ENCODE measurements around the gene CAMTA1. TPM values are rescaled to one million over a fixed set of nuclear protein-coding genes. Genes with fewer than 3 reads are reported as not detected.

The CAMTA1 gene
- total RNA-seq, 6 experiments from 2014 or later, result 78.1 to 96.6 (median 86.1) TPM

DNA sequence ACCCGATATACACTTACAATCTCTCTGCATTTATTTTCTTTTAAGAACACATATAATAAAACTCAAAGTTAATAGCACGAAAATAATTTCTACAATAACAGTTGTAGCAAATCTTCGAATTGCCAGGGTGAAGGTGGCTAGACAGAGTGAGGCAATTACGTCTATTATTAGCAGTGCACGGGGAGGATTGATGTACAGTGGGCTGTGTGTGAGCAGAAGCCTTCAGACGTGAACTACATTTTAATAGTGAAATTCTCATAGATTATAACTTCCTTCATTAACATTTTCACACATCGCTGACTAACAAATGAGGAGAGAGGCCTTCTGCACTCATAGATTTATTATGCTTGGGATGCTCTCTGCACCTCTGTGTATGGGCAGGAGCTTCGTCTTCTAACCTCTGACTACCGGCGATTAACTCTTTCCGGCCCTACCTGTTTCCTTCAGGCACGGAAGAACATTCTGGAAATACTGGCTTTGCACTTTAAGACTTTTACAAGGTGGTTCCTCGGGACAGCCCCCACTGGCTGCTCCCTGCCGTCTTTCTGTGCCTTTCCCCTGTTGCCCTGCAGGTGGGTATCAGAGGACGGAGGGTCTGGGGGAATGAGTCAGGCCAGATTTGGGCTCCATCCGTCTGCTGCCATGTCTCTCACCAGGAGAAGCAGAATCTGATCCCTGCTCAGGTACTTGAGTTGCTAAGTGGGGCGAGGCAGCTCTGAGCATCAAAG lies 200.5 kb downstream of the CAMTA1 start:
- Mint-ChIP-seq H3K4me1 (ENCODE audit: low read depth) (peaks cover 3% of the 10 kb centered on the region), H3K27me3 (ENCODE audit: insufficient read depth) (peaks cover 43% of the 10 kb centered on the region), H3K9me3 (no peaks in the 10 kb centered on the region), H3K36me3 (ENCODE audit: low read depth) (no peaks in the 10 kb centered on the region), H3K27ac (no peak overlapping the region), H3K4me3 (no peak overlapping the region)
- no peak for TF ChIP-seq CTCF (IDR thresholded peaks at IDR 0.05)
- DNase-seq, result no peak

DNA sequence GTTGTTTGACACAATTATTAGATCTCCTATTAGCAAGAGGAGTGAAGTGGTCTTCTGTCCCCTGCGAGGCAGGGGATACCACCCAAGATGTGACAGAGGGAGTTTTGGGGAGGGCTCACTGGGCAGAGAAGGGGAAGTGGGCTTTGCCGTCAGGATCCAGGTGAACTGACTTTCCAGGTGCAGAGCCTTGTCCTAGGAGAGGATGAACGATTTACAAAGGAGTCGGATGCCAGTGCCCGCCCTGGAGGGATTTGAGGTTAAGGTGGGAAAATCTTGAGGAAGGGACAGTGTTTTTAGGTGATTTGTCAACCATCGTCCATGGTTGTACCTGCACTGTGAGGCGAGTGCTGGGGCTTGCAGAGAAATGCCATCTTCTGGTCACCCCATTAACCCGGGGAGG lies 201.0 kb downstream of the CAMTA1 start:
- no peak overlapping the region for H3K4me3 Mint-ChIP-seq
- H3K4me1 Mint-ChIP-seq (ENCODE audit: low read depth), result peaks cover 9% of the 10 kb centered on the region
- H3K36me3 Mint-ChIP-seq (ENCODE audit: low read depth), result no peaks in the 10 kb centered on the region
- no peaks in the 10 kb centered on the region for H3K9me3 Mint-ChIP-seq
- no peak for DNase-seq
- no peak for TF ChIP-seq CTCF (IDR thresholded peaks at IDR 0.05)
- H3K27ac Mint-ChIP-seq, result no peak overlapping the region
- H3K27me3 Mint-ChIP-seq (ENCODE audit: insufficient read depth), result peaks cover 40% of the 10 kb centered on the region

GRCh38 chr1:6987940-6988339 lies 202.7 kb downstream of the CAMTA1 start:
- no peak overlapping the region for H3K27ac Mint-ChIP-seq
- peaks cover 40% of the 10 kb centered on the region for H3K27me3 Mint-ChIP-seq (ENCODE audit: insufficient read depth)
- peaks cover 13% of the 10 kb centered on the region for H3K4me1 Mint-ChIP-seq (ENCODE audit: low read depth)
- no peak overlapping the region for H3K4me3 Mint-ChIP-seq
- peaks cover under 1% of the 10 kb centered on the region; the same call in 1 of the 2 replicates for H3K9me3 Mint-ChIP-seq
- TF ChIP-seq CTCF (IDR thresholded peaks at IDR 0.05), result peak; percentile 48
- no peak for DNase-seq
- H3K36me3 Mint-ChIP-seq (ENCODE audit: low read depth), result no peaks in the 10 kb centered on the region

DNA sequence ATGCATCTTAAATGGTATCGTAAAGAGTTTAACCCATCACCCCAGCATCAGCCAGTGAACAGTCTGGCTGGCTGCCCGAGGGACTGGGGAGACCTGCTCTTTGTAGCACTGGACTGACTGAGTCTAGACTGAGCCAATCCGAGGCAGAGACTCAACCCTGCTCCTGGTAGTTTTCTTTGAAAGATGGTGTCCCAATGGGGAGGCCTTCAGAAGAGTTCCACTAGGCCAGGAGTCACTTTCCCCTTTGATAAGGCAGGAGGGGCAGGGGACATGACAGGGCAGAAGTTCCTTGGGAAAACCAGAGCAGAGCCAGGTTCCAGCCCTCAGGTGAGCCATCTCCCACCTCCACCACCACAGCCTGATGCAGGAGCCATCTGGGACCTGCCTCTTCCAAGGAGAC lies 203.5 kb downstream of the CAMTA1 start:
- Mint-ChIP-seq H3K36me3 (ENCODE audit: low read depth) (no peaks in the 10 kb centered on the region), H3K4me1 (ENCODE audit: low read depth) (peaks cover 13% of the 10 kb centered on the region), H3K9me3 (peaks cover 7% of the 10 kb centered on the region; the same call in 1 of the 2 replicates), H3K27ac (no peak overlapping the region), H3K4me3 (no peak overlapping the region), H3K27me3 (ENCODE audit: insufficient read depth) (peaks cover 41% of the 10 kb centered on the region)
- no peak for DNase-seq
- TF ChIP-seq CTCF (IDR thresholded peaks at IDR 0.05), result no peak

- Mint-ChIP-seq H3K4me1 (ENCODE audit: low read depth) (peaks cover 13% of the 10 kb centered on the region), H3K27ac (no peak overlapping the region), H3K9me3 (peaks cover 7% of the 10 kb centered on the region; the same call in 1 of the 2 replicates), H3K4me3 (no peak overlapping the region), H3K36me3 (ENCODE audit: low read depth) (no peaks in the 10 kb centered on the region), H3K27me3 (ENCODE audit: insufficient read depth) (peaks cover 44% of the 10 kb centered on the region)
- TF ChIP-seq CTCF (IDR thresholded peaks at IDR 0.05), result no peak
- no peak for DNase-seq
Measured at GRCh38 chr1:6989212-6990159, 204.2 kb downstream of the CAMTA1 start.
